Gastrocnemius medialis (tissue), 4 donors: Measurements from ENCODE around the gene NUDT14.

Source experiments
- CTCF ChIP-seq, 5 experiments: fragments of 450-650 bp in 3 of 5; fragments of 200-600 bp in 2 of 5; sonication (generic) in 2 of 5; IDR thresholded peaks in 4 of 5; conservative IDR thresholded peaks in 1 of 5; 1 replicate in 4 of 5; 2 replicates in 1 of 5; pipeline ENCODE4 v1.5.1; 2016 to 2019; ENCODE audit warnings: antibody characterized with exemption in 5 of 5, mild to moderate bottlenecking in 3 of 5, moderate library complexity in 3 of 5
- POLR2A ChIP-seq, 2 donors: fragments of 450-650 bp; IDR thresholded peaks; one replicate each; pipeline ENCODE4 v1.6.1; 2017; ENCODE audit warnings: antibody characterized with exemption in 2 of 2, mild to moderate bottlenecking in 2 of 2, moderate library complexity in 2 of 2

GRCh38 chr14:105153331-105153731 is 27.8 kb downstream of the NUDT14 start:
- no peak for TF ChIP-seq CTCF (IDR thresholded peaks at IDR 0.05 in 4 of 5, conservative IDR thresholded peaks at IDR 0.05 in 1 of 5)
- no peak for TF ChIP-seq POLR2A (IDR thresholded peaks at IDR 0.05)
